ENCODE data around the gene PPP1R3C.

GRCh38 chr10:91662993-91663392 is 30.1 kb upstream of the PPP1R3C start:
- TF ChIP-seq CTCF (IDR thresholded peaks at IDR 0.05; ENCODE audit: insufficient read depth, low read depth, low read length): no peak
- no peak for TF ChIP-seq EZH2 (IDR thresholded peaks at IDR 0.05; ENCODE audit: insufficient read depth, low read length)
